ENCODE results near the gene KIFC1.

KIFC1 gene

GRCh38 chr6:33412140-33413009 lies 20.8 kb downstream of the KIFC1 start:
- no peak for DNase-seq

- no peak for DNase-seq
Observed at GRCh38 chr6:33413241-33414120, 21.9 kb downstream of the KIFC1 start.

- no peak for DNase-seq
Observed at GRCh38 chr6:33414592-33415271, 23.1 kb downstream of the KIFC1 start.

GRCh38 chr6:33415831-33416230 lies 24.2 kb downstream of the KIFC1 start:
- DNase-seq = no peak

- DNase-seq = no peak
Observed at GRCh38 chr6:33416386-33417127, 24.9 kb downstream of the KIFC1 start.

GRCh38 chr6:33417128-33417902 lies 25.7 kb downstream of the KIFC1 start:
- DNase-seq = peak; percentile 66

- peak; percentile 100 for DNase-seq
Observed at GRCh38 chr6:33417903-33418689, 26.5 kb downstream of the KIFC1 start, which contains the start of gene CUTA. CUTA (minus strand) TSS chr6:33418107; CDS start chr6:33418000, 107 bp downstream.

- no peak for DNase-seq
Observed at GRCh38 chr6:33418690-33419291, 27.2 kb downstream of the KIFC1 start.

- no peak for DNase-seq
Observed at GRCh38 chr6:33419580-33420490, 28.2 kb downstream of the KIFC1 start, which contains the start of gene SYNGAP1. SYNGAP1 (plus strand) TSS chr6:33420065; CDS start chr6:33420265, 200 bp downstream.

GRCh38 chr6:33420491-33421343 lies 29.1 kb downstream of the KIFC1 start:
- DNase-seq = no peak

- DNase-seq = no peak
Observed at GRCh38 chr6:33421344-33421643, 29.7 kb downstream of the KIFC1 start.

GRCh38 chr6:33423777-33424176 lies 32.2 kb downstream of the KIFC1 start:
- DNase-seq = no peak

- DNase-seq = no peak
Observed at GRCh38 chr6:33424855-33425667, 33.4 kb downstream of the KIFC1 start.

- peak; percentile 77 for DNase-seq
Observed at GRCh38 chr6:33425668-33426577, 34.3 kb downstream of the KIFC1 start.

GRCh38 chr6:33426590-33427511 lies 35.2 kb downstream of the KIFC1 start:
- no peak for DNase-seq

All from NCI-H748 treated with DMSO at 0.1 percent for 48 hours (cell line).